HG02852 (cell line): Measurements from ENCODE around the gene RFC1.
"Not testable (repeated sequence)": the region's sequence is repeated elsewhere in the genome, so short reads cannot be mapped to it uniquely, and the experiment has no call there.

Experiments used
- ATAC-seq: cut with Tn5 transposase; IDR thresholded peaks from one replicate; pipeline ENCODE4 v1.9.1; 2021; ENCODE audit warnings: mild to moderate bottlenecking, moderate library complexity; ENCODE audit not compliant: unreplicated experiment

RFC1 gene

GRCh38 chr4:39365830-39366771 is at the start of gene RFC1:
Gene RFC1, minus strand, starts transcription at chr4:39366362. Its CDS starts 121 bp downstream, at chr4:39366241.
- peak; percentile 86 for ATAC-seq

GRCh38 chr4:39415678-39416283 is 49.6 kb upstream of the RFC1 start:
- no peak for ATAC-seq

GRCh38 chr4:39411561-39411960 is 45.4 kb upstream of the RFC1 start:
- not testable (repeated sequence) for ATAC-seq

- no peak for ATAC-seq
Measured at GRCh38 chr4:39410415-39410814, 44.3 kb upstream of the RFC1 start.

GRCh38 chr4:39407584-39407885 is 41.4 kb upstream of the RFC1 start:
- no peak for ATAC-seq

- ATAC-seq, result no peak
Measured at GRCh38 chr4:39406763-39407583, 40.8 kb upstream of the RFC1 start, which contains the start of gene KLB. Gene KLB, plus strand, starts transcription at chr4:39406930. Its CDS starts 20 bp downstream, at chr4:39406950.

GRCh38 chr4:39401640-39402039 is 35.5 kb upstream of the RFC1 start:
- ATAC-seq, result not testable (repeated sequence)

GRCh38 chr4:39394706-39395105 is 28.5 kb upstream of the RFC1 start:
- ATAC-seq, result no peak

GRCh38 chr4:39390603-39391002 is 24.4 kb upstream of the RFC1 start:
- ATAC-seq, result no peak

GRCh38 chr4:39384563-39384962 is 18.4 kb upstream of the RFC1 start:
- ATAC-seq, result no peak

GRCh38 chr4:39383690-39384089 is 17.5 kb upstream of the RFC1 start:
- no peak for ATAC-seq

- ATAC-seq, result no peak
Measured at GRCh38 chr4:39375478-39375877, 9.3 kb upstream of the RFC1 start.

- not testable (repeated sequence) for ATAC-seq
Measured at GRCh38 chr4:39371209-39371608, 5.0 kb upstream of the RFC1 start.

GRCh38 chr4:39369301-39369700 is 3.1 kb upstream of the RFC1 start:
- ATAC-seq, result no peak

- ATAC-seq, result no peak
Measured at GRCh38 chr4:39367166-39367565, 1.0 kb upstream of the RFC1 start.

GRCh38 chr4:39365360-39365759 is 802 bp downstream of the RFC1 start:
- no peak for ATAC-seq

- no peak for ATAC-seq
Measured at GRCh38 chr4:39363773-39364393, 2.3 kb downstream of the RFC1 start.

- no peak for ATAC-seq
Measured at GRCh38 chr4:39362827-39363226, 3.3 kb downstream of the RFC1 start.

GRCh38 chr4:39360611-39361010 is 5.6 kb downstream of the RFC1 start:
- ATAC-seq, result peak; percentile 52

GRCh38 chr4:39357002-39357401 is 9.2 kb downstream of the RFC1 start:
- no peak for ATAC-seq

- ATAC-seq, result no peak
Measured at GRCh38 chr4:39354254-39354552, 12.0 kb downstream of the RFC1 start.
